NCI-H446 (cell line): ENCODE results near the gene BRD4.

Experiments used
- DNase-seq, 2 experiments: peaks; one replicate each; lab custom pipeline; 2025; lab: John Stamatoyannopoulos, UW

Gene BRD4

DNA sequence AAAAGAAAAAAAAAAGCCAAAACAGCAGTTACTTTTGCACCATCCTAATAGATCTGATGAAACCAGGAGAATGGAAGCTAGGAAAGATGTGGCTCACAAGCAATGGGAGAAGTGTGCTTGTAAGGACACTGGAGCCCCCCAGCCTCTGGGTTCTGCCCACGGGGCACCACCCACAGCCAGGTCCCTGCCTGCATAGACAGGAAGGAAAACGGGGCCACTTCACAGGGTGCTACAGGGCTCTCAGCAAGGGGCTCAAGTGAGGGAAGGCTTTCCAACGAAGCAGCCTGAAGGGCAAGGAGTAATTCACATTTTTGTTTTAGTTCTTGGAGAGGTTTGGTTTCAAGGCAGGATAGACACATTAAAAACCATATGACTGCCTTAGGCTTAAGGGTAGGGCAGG, 42.7 kb downstream of the BRD4 start:
- no peak for DNase-seq

DNA sequence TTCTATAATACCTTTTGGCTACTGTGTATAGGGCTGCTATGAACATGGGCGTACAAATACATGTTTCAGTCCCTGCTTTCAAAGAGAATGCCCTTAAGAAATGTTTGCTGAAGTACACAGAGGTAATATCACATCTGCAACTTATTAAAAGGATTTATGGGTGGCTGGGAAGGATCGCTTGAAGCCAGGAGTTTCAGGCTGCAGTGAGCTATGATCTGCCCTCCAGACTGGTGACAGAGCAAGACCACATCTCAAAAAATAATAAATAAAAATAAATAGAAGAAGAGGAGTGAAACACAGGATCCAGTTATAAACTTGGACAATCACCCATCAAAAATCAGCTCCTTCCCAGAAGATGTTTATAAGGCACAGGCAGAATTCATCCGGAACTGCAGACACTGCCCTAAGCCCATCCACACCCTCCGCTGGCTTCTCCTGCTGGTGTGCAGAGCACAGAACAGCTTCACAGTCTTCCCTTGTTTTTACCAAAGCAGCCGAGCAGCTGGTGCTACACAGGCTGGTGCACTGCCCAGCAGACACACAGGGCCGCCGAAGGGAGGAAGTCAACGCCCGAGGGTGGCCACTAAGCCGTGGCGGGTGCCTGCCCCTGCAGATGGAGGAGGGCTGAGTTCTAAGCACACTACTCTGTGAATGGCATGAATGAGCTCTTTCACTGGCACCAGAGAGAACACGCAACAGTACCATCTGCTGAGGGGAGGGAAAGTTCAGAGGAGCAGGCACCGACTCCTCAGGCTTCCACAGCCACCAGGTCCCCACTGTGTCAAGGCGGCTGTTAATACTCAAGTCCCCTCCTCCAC, 44.0 kb downstream of the BRD4 start:
- DNase-seq: peak; percentile 21 to 67

DNA sequence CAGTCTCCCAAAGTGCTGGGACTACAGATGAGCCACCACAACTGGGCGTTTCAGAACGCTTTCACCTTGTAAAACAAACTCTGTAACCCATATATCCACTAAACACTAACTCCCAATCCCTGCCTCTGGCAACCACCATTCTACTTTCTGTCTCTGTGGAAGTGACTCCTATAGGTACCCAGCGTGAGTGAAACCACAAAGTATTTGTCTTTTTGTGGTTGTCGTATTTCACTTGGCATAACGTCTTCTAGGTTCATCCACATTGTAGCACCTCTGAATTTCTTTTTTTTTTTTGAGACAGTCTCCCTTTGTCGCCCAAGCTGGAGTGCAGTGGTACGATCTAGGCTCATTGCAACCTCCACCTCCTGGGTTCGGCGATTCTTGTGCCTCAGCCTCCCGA, 44.8 kb downstream of the BRD4 start:
- DNase-seq: no peak

DNA sequence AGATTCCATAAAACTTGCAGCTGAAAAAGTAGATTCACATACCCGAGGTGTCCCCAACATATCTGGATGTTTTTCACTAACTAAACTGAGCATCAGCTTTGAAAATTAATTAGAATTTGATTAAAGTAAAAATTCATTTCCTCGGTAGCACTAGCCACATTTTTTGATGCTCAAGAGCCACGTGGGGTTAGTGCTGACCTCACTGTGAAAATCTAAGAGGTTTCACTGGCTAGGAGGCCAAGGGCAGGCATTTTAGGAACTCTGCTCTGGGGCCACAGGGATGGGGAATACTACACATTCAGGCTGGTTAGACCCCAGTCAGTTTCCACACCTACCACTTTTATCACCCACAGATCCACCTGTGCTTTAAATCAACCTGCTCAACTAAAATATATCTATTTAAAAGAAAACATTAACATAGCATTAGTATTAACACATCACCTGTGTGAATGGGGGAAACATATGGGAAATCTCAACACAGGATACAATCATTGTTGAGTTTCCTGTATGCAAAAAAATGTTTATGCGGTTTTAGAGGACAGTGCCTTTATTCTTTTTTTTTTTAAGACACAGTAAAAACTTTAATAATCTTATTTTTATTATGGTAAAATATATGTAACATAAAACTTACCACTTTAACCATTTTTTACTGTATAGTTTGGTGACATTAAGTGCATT, 45.5 kb downstream of the BRD4 start:
- DNase-seq: no peak

DNA sequence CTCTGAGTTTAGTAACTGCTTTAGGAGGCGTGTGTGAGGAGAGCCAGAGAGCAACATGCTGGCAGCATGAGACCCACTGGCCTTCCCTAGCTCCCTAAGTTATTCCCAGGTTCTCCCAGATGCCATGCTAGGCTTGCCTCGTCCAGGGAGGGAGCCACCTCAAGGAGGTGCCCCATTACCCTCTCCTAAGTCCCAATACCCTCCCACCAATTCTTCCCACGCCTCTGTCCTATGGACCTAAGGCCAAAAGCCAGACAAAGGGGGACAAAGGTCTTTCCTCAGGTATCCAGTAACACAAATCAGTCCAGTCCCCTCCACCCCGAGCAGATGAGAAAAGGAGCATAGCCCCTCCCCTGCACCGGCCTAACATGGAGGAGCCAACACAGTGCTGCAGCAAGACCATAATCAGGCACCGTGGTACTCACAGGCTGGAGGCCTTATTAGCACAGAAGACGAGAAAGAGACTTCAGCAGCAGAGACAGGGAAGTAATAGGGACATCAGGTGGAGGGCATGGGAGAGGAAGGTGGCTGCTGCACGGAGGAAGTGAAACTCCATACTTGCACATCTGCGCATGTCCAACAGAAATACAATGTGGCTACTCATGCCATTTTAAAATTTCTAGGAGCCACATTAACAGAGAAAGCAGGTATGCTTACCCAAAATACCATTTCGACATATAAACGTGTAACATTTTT, 46.3 kb downstream of the BRD4 start:
- DNase-seq: no peak

DNA sequence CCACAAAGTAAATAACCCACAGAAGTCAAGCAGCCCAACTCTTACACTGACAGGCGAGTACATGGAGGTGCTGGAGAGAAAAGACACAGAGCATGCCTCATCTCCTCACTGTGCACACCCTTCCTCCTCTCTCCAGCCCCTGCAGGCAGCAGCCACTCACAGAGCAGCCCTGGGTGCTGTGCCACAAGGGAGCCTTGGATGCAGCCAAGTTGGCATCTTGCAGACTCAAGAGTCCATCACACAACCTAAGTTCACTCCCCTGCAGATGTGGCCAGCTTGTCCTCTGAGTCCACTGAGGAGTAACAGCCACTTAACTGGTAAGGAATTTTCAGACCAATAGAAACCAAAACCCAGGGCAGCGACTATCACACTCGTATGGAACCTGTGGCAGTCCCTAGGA, 47.4 kb downstream of the BRD4 start:
- DNase-seq: no peak

DNA sequence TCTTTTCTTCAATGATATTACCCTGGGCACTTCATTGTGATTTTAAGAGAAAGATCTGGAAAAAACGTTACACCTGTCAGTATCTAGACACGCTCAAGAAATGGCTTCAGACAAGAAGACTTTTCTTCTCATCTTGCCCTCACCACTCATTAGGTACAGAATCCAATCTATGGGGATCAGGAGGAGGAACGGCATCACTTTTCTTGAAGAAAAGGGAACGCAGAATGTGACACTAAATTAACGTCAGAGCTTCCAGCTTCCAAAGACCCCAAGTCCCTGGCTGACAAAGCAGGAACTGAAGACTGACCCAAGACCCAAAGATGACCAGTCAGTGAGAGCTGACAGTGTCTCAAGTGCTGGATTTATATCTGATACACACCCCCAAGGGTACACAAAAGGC, 48.2 kb downstream of the BRD4 start:
- DNase-seq: no peak

DNA sequence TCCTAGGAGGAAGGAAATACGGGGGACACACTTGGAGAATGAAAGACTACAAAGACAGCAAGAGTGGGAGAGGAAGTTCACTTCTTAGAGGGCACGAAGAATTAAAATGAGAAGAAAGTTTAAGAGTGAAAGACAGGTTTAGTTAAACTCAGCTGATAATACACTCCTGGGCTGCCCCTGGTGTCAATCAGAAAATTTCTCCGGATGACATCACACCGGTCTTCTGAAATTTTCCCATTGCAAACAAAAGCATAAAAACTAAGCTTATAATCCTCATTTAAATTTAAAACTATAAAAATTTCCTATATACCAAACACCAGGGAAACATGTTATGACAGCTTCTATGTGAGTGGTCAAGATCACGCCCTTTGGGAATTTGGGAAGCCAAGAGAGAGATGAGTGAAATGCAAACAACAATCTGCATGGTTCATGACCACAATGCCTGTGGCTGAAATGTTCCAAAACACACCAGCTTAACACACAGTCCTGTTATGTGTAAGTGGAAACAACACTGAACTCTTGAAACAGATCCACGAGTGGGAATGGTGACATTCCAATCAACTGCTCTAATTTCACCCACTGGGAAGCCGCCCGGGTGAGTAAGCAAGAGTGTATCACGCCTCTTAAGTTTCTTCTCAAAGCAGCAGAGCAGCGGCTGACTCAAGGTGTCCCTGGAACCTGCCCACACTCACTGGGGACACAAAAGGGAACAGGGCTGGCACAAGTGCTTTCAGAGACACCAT, 49.0 kb downstream of the BRD4 start:
- DNase-seq: no peak

DNA sequence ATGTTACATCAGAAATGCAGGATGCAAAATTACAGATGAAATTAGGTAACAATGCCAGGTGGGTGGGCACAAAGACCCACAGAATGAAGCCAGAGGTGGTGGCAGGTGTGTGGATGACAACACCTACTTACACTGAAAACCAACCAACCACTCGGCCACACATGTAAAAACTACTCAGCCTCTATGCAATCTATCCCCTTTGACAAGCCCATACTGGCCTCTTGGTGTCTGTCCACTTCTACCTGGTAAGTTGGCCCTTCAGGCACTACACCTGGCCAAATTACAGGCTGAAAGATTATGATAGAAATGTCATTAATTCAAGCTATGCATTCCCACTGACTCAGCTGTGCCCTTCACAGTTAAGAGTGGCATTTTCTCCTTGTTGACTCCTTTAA, 50.0 kb downstream of the BRD4 start:
- no peak for DNase-seq

DNA sequence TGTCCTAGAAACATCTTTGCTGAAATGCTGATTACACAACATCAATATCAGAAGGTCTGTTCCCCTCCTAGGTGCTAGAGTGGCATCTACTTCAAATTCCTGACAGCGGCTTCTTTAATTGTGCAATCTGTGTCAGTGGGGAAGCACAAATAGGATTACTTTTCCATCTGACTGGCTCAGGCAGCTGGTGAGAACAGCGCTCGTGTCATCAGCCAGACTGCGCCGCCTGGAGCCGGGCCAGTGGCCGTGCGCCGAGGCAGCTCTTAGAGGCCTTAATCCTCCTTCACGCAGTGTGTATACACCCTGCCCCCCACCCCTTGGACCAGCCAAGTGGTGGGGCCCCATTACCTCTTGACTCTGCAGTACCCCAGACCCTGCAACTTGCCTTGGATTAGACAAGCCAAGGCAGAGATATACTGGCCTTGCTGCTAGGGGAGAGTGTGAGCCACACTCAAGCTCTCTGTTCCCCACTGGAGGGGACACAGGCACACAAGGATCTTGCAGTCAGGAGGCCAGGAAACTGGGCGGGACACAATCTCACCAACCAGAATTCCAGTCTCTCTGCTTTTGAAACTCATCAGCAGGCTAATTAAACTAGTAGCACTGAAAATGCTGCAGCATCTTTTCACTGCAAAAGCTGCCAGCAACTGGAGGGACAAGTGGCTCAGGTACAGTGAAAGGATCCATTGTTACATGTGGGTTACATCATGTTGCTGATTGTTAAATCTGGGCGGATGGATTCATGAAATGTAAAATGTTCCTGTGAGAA, 51.2 kb downstream of the BRD4 start:
- peak; percentile 68 to 88 for DNase-seq

DNA sequence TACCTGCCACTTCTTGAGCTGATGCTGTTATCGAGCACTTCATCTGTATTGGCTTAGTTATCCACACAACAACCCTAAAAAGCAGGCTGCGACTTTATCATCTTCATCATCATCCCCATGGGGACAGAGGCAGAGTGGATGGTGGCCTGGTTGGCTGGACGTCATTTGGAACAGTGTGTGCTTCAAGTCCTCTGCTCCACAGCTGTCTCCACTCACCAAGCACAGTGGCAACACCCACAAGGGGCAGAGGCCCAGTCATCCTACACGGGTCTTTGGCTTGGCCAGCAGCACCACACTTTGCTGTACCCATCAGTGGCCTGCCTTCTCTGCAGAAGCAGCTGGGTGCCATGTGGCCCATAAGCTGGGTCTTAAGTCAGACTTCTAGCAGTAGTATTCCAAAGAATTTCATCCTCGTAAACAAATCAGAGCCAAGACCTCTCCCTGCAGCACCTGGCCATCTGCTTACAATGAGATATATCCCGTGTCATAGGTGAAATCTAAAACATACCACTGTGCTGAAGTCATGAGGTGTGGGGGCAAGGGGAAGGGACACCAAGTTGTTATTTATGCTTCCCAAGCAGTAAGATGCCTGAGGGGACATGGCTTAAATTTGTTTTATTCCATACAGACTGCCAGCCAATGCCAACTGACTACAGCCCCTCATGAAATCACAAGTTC, 52.2 kb downstream of the BRD4 start:
- DNase-seq: no peak

DNA sequence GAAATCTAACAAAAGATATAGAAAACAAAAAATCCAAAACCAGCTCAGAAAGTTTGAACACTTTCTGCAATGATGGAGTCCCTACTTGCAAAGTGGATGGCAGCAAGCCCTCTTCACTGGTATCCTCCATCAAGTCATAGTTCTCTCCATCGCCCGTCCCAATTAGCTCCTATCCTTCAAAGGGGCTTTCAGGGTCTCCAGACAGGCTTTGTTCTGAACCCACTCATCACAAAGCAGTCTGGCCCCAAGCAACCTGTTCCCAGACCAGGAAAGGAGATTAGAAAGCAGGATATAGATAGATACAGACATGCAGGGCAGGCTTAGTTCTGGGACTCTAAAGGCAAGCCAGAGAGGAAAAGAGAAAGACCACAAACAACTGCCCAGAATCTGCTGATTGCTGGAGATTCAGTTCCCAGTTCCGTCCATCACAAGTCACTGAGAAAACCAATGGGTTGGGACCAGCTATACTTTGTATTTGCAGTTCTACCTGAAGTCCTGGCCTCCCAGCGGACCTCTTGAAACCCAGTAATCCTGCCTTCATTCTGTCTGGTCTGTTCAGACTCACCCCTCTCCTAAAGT, 52.9 kb downstream of the BRD4 start:
- no peak for DNase-seq

DNA sequence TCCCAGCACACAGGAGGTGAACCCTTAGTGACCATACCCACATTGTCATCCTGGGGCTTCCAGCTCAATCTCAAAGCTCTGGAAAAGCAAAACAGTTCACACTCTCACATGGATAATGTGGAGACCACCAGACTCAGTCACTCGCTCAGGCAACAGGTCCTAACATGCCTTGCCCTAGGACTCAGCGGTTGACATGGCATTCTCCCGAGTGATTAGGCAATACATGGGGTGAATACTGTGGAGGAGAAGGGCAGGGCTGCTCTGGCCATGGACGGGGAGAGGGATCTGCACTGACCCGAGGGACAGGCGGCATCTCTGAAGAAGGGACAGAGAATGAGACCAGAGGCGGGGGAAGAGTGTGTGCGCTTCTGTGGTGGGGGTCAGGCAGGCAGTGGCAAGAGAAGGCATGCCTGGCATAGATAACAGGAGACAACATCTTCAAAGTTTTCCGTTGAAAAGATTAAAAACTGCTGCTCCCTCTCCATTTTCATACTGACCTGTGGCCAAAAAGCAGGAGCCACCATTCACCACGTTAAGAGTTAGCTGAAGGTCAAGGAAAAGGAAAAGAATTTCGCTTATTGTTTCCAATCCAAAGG, 55.6 kb downstream of the BRD4 start:
- DNase-seq: no peak

DNA sequence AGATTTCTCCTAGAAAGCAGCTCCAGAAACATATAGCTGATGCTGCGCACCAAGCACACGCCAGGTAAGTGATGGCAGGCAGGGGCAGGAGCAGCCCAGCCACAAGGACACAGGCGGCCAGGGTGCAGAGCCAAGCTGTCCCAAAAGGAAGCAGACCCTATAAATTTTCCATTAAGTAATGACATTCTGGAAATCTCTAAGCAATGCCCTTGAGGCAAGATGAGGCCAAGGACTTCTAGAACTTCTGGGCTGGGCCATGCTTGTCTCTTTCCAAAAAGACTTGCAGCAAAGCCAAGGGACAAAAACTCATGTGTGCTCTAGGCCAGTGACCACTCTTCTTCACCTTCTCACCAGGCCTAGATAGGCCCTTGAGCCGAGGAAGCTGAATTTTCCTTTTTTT, 57.9 kb downstream of the BRD4 start:
- no peak for DNase-seq

DNA sequence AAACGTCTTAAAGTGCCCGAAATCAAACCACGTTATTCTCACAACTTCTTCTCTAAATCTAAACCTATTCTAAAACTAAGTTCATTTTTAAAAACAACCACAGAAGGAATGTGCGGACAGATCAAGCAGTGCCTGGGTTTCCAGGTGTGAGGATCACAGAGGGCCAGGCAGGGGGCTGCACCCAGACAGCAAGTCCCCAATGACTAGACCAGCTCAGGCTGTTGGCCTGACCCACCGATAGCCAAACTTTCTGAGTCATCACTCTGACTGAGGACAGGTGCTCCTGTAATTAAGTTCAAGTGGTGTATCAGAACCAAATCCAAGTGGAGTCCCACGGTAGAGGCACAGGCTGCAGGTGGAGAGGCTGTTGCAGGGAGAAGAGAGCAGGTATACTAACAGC, 62.5 kb downstream of the BRD4 start:
- no peak for DNase-seq

DNA sequence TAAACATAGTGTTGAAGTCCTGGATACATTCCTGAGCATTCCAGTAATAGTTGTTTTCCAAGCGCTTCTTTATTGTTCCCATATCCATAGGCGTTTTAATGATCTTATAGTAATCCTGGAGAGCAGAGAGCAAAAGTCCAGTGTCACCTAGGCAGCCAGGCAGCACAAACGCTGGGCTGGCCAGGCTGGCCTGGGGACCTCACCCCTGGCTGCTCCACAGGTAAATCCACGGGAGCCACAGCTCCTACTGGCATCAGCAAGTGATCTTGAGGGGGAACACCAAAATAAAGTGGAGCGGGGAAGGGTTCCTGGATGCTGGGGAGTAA, 63.4 kb downstream of the BRD4 start:
- no peak for DNase-seq

DNA sequence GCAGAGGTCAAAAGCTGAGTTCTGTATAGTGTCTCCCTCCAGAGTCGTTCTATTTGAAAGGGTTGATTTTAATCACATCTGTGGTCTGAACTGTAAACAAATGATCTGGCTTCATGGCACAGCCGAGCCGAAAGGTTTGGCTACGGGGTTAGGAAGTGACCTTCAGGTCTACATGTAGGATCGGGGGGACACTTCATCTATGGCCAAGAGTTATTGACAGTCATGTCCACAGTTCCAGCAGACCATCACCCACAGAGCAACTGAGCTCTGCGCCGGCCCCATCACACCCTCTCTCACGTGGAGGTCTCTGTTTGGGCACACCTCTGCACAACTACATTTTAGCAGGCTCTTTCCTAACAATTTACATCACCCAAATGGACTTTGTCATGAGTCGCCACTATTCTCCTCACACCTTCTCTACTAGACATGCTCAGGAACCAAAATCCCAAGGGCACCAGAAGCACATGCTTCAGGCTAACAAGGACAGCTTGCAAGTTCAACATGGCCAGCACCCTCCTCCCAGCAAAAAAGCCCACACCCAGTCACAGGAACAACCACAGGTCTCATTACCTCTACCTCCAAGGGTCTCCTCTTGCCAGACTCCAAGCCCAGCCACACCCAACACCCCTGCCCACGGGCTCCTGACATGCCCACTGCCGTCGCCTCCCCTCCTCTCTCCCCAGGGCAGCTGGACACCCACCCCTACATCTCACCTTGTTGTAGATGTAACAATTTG, 64.0 kb downstream of the BRD4 start:
- DNase-seq: no peak

DNA sequence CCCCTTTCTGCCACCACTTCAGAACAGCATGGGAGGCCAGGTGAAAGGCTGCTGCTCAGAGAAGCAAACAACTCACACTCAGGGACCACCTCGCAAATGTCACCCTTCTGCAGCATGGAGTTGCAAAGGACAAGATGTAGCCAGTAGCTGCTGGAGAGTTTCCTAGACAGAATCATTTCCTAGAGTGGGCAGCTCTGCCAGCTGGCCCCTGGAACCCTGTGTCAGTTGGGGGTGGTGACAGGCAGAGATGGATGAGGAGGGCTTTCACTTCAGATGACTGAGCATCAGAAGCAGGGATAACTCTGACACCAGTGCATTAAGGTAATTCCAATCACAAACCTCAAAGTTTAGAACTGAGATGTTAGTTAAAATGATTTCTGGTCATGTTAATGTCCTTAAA, 65.7 kb downstream of the BRD4 start:
- DNase-seq: peak in 1 of 2 experiments; percentile 35

DNA sequence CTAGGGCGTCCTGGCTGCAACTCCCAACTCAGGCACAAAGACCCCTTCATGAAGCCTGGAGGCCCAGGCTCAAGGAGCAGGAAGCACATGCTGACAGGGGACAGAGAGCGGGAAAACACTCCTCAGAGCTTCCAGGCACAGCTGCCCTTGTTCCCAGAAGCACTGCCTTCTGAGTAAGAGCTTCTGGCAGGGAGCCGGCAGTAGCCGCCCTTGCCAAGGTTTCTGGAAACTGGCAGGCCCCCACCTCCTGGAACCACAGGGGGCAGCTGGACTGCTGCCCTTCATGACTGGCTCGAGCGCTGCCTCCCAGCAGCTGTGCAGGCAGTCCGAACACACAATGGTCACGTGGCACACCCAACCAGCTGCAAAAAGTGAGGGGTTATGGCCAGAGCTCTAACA, 66.5 kb downstream of the BRD4 start:
- peak; percentile 74 to 97 for DNase-seq
